ENCODE measurements around the gene TFF2.
A peak's percentile ranks its signal among the peaks of the same experiment; 100 is the strongest.

TFF2 gene

GRCh38 chr21:42320791-42321190, 30.0 kb downstream of the TFF2 start:
- DNase-seq (ENCODE audit: low read depth) = no peak

GRCh38 chr21:42319851-42320572, 30.8 kb downstream of the TFF2 start:
- no peak for DNase-seq (ENCODE audit: low read depth)

GRCh38 chr21:42319376-42319775, 31.4 kb downstream of the TFF2 start:
- DNase-seq (ENCODE audit: low read depth) = no peak

- DNase-seq (ENCODE audit: low read depth) = no peak
Observed at GRCh38 chr21:42317826-42318746, 32.7 kb downstream of the TFF2 start.

- no peak for DNase-seq (ENCODE audit: low read depth)
Observed at GRCh38 chr21:42317341-42317741, 33.5 kb downstream of the TFF2 start.

- no peak for DNase-seq (ENCODE audit: low read depth)
Observed at GRCh38 chr21:42316891-42317290, 33.9 kb downstream of the TFF2 start.

GRCh38 chr21:42315296-42315891, 35.4 kb downstream of the TFF2 start, which contains the start of gene TFF3:
Gene TFF3, minus strand, starts transcription at chr21:42315409. Its CDS starts 35 bp downstream, at chr21:42315374.
- no peak for DNase-seq (ENCODE audit: low read depth)

- DNase-seq (ENCODE audit: low read depth) = no peak
Observed at GRCh38 chr21:42314616-42315295, 36.0 kb downstream of the TFF2 start.

GRCh38 chr21:42313501-42313969, 37.3 kb downstream of the TFF2 start:
- DNase-seq (ENCODE audit: low read depth) = no peak

GRCh38 chr21:42312626-42313104, 38.1 kb downstream of the TFF2 start:
- no peak for DNase-seq (ENCODE audit: low read depth)

- no peak for DNase-seq (ENCODE audit: low read depth)
Observed at GRCh38 chr21:42311816-42312625, 38.8 kb downstream of the TFF2 start.

- no peak for DNase-seq (ENCODE audit: low read depth)
Observed at GRCh38 chr21:42311160-42311559, 39.6 kb downstream of the TFF2 start.

- DNase-seq (ENCODE audit: low read depth) = no peak
Observed at GRCh38 chr21:42310411-42311001, 40.3 kb downstream of the TFF2 start.

GRCh38 chr21:42309753-42310213, 41.0 kb downstream of the TFF2 start:
- DNase-seq (ENCODE audit: low read depth) = peak; percentile 21

- DNase-seq (ENCODE audit: low read depth) = no peak
Observed at GRCh38 chr21:42308914-42309752, 41.7 kb downstream of the TFF2 start.

- no peak for DNase-seq (ENCODE audit: low read depth)
Observed at GRCh38 chr21:42308161-42308913, 42.5 kb downstream of the TFF2 start.

- DNase-seq (ENCODE audit: low read depth) = no peak
Observed at GRCh38 chr21:42307106-42307505, 43.7 kb downstream of the TFF2 start.

- no peak for DNase-seq (ENCODE audit: low read depth)
Observed at GRCh38 chr21:42306366-42307035, 44.3 kb downstream of the TFF2 start.

Measured in EH (cell line).